Mucosa of descending colon (tissue), 3 donors: ENCODE data around the gene POU6F2. TPM values are rescaled to one million over a fixed set of nuclear protein-coding genes. Genes with fewer than 3 reads are reported as not detected.
"Not testable (repeated sequence)": the region's sequence is repeated elsewhere in the genome, so short reads cannot be mapped to it uniquely, and the experiment has no call there.

Experiments
- ATAC-seq: fragments of 200-7000 bp; cut with Tn5 transposase; one replicate; pipeline ENCODE4 v1.9.1; 2020; ENCODE audit warnings: mild to moderate bottlenecking, moderate library complexity
- DNase-seq, 3 donors: peaks; one replicate each; pipeline ENCODE4 v3.0.0-alpha.2; 2020
- H3K36me3 ChIP-seq: fragments of 200-600 bp; one replicate; pipeline ENCODE4 v1.8.0; 2021; ENCODE audit warnings: low read depth, mild to moderate bottlenecking
- H3K4me1 ChIP-seq: fragments of 200-600 bp; one replicate; pipeline ENCODE4 v1.8.0; 2021; ENCODE audit warnings: low read depth, mild to moderate bottlenecking
- H3K4me3 ChIP-seq: fragments of 200-600 bp; one replicate; pipeline ENCODE4 v1.8.0; 2021; ENCODE audit warnings: mild to moderate bottlenecking
- H3K9me3 ChIP-seq: fragments of 200-600 bp; one replicate; pipeline ENCODE4 v1.8.0; 2021; ENCODE audit warnings: mild to moderate bottlenecking
- CTCF ChIP-seq: fragments of 200-600 bp; IDR thresholded peaks from one replicate; pipeline ENCODE4 v1.8.0; 2022; ENCODE audit warnings: antibody characterized with exemption, mild to moderate bottlenecking
- intact Hi-C, 2 donors: fragments of 100-400 bp; cut with DNase I in 1 of 2; cut with micrococcal nuclease in 1 of 2; formaldehyde crosslinking; loops; one replicate each; pipeline versions ENCODE4 v1.11.0 to v1.11.1; 2022; cut with DNase I, micrococcal nuclease
- total RNA-seq, 3 donors: library from RNA; stranded (reverse); fragmentation: NEBNext Ultra II Directional in 2 of 3; extraction: Animal tissue kit (Norgen Biotek cat#: 25700) in 2 of 3; gene quantifications; one replicate each; pipeline versions ENCODE4 v1.2.1 to v1.2.4, GENCODE V29; 2021 to 2023
- donor health status: DM: no; HTN: no; CAD: no; lungs with moderate emphysema.
- donor health status: DM: no; HTN: no; CAD: no.
- donor health status: DM: no; HTN: yes; CAD: no.

The POU6F2 gene
- total RNA-seq, 3 donors from 2014 or later = 0.90 TPM; not detected in 2

GRCh38 chr7:38942431-38943051 lies 35.2 kb upstream of the POU6F2 start:
- no peaks in the 10 kb centered on the region for H3K9me3 ChIP-seq
- no peak overlapping the region for H3K4me3 ChIP-seq
- DNase-seq = no peak
- no peak for ATAC-seq
- H3K36me3 ChIP-seq = no peaks in the 10 kb centered on the region
- H3K4me1 ChIP-seq = no peaks in the 10 kb centered on the region
- intact Hi-C loops = no loop called here
- no peak for TF ChIP-seq CTCF

- H3K4me3 ChIP-seq, ATAC-seq, intact Hi-C loops, H3K36me3 ChIP-seq, DNase-seq, H3K9me3 ChIP-seq, H3K4me1 ChIP-seq: not testable (repeated sequence)
Observed at GRCh38 chr7:38947541-38947940, 30.2 kb upstream of the POU6F2 start.

GRCh38 chr7:38950309-38950708 lies 27.4 kb upstream of the POU6F2 start:
- intact Hi-C loops = no loop called here
- H3K9me3 ChIP-seq = no peaks in the 10 kb centered on the region
- no peaks in the 10 kb centered on the region for H3K36me3 ChIP-seq
- no peaks in the 10 kb centered on the region for H3K4me1 ChIP-seq
- no peak for ATAC-seq
- DNase-seq = no peak
- H3K4me3 ChIP-seq = no peak overlapping the region
- TF ChIP-seq CTCF = no peak

- DNase-seq (no peak), ATAC-seq (no peak)
- H3K4me3 ChIP-seq = no peak overlapping the region
- TF ChIP-seq CTCF = no peak
- no peaks in the 10 kb centered on the region for H3K4me1 ChIP-seq
- intact Hi-C loops = no loop called here
- H3K36me3 ChIP-seq = no peaks in the 10 kb centered on the region
- no peaks in the 10 kb centered on the region for H3K9me3 ChIP-seq
Observed at GRCh38 chr7:38951213-38951612, 26.5 kb upstream of the POU6F2 start.

GRCh38 chr7:38953227-38953626 lies 24.5 kb upstream of the POU6F2 start:
- no peak for TF ChIP-seq CTCF
- DNase-seq = no peak
- Histone ChIP-seq H3K9me3 (no peaks in the 10 kb centered on the region), H3K4me3 (no peak overlapping the region), H3K36me3 (no peaks in the 10 kb centered on the region), H3K4me1 (no peaks in the 10 kb centered on the region)
- no peak for ATAC-seq
- intact Hi-C loops = no loop called here

- TF ChIP-seq CTCF = no peak
- no peak overlapping the region for H3K4me3 ChIP-seq
- ATAC-seq = no peak
Observed at GRCh38 chr7:38953971-38954370, 23.7 kb upstream of the POU6F2 start.

More at GRCh38 chr7:38953971-38954370, 23.7 kb upstream of the POU6F2 start:
- no peak for DNase-seq
- Histone ChIP-seq H3K9me3 (no peaks in the 10 kb centered on the region), H3K4me1 (no peaks in the 10 kb centered on the region), H3K36me3 (no peaks in the 10 kb centered on the region)
- intact Hi-C loops = no loop called here
